ENCODE measurements around the gene FGFR4.

The FGFR4 gene

DNA sequence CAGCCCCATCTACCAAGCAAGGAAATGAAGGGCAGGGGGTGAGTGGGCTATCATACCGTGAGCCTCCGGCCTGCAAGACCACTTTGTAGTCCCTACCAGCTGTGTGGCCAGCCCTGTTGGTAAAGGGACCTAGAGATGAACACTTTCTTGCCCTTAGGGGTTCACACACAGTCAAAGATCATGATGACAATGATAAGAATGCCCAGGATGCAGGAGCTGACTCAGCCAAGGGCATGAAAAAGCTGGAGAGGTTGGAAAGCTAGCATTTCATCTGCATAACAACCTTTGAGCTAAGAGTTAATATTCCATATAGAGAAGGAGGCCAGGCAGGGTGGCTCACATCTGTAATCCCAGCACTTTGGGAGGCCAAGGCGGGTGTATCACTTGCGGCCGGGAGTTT, 19.2 kb upstream of the FGFR4 start:
- no peak for TF ChIP-seq CTCF (IDR thresholded peaks at IDR 0.05; ENCODE audit: low read depth, low read length, missing control alignments)
- DNase-seq (ENCODE audit: extremely low read depth, low read depth): no peak
- H3K4me3 ChIP-seq (replicated peaks; ENCODE audit: low read depth, low read length): no peak overlapping the region

DNA sequence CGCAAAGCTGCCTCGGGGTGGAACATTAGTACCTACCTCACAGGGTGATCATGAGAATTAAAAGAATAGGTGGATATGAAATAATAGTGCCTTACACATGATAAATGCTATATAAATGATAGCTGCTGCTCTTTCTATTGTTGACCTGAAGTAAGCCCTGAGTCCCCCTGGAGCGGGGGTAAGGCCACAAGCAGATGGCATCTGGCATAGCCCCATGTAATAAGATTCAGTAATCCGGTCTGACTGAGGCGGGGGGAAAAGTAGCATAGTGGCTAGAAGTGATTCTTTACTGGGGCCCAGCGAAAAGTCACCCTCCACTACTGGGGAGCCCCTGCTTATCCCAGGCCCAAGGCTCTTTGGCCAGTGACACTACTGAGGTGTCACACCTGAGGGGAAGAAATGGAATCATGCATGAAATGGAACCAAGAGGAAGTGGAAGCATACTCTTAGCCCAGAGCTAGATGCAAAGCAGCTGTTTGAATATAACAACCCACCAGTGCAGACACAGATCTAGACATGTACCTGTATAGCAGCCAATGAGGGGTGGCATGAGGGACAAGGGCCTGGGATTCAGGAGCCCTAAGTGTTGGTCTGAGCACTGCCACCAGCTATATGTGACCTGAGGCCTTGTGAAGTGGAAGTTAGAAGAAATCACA, 16.1 kb upstream of the FGFR4 start:
- TF ChIP-seq CTCF (IDR thresholded peaks at IDR 0.05; ENCODE audit: low read depth, low read length, missing control alignments): no peak
- no peak for DNase-seq (ENCODE audit: extremely low read depth, low read depth)
- no peak overlapping the region for H3K4me3 ChIP-seq (replicated peaks; ENCODE audit: low read depth, low read length)

DNA sequence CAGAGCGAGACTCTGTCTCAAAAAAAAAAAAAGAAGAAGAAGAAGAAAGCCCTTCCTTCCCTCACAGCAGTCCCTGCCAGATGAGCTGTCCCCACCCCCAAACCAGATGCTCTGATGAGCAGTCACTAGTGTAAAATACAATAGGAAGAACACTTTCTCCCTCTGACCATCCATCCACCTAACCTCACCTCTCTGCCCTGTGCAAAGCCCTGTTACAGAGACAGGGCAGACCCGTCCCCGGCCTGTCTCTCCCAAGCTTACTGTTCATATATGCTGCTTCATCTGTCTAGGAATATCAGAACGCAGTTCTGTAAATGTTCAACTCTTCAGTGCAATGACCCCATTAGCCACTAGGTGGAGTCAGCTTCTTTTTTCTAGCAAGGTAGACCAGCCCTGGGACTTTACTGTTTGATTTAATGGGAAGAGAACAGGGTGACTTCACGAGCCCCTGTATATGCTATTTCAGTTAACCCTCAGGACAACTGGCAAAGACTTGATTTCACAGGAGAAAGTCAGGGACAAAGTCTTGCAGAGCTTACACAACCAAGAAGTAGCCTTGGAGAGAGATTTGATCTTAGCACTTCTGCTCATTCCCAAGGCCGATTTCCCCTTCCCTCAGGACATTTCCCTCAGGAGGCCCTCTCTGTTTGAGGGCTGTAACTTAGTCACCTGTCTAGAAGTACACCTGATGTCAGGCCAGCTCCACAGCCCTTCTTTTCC, 14.9 kb upstream of the FGFR4 start:
- peak; percentile 88 for TF ChIP-seq CTCF (IDR thresholded peaks at IDR 0.05; ENCODE audit: low read depth, low read length, missing control alignments)
- peak; percentile 85 for DNase-seq (ENCODE audit: extremely low read depth, low read depth)
- no peak overlapping the region for H3K4me3 ChIP-seq (replicated peaks; ENCODE audit: low read depth, low read length)

GRCh38 chr5:177077335-177077734, 9.4 kb upstream of the FGFR4 start:
- DNase-seq (ENCODE audit: extremely low read depth, low read depth): no peak
- H3K4me3 ChIP-seq (replicated peaks; ENCODE audit: low read depth, low read length): no peak overlapping the region
- no peak for TF ChIP-seq CTCF (IDR thresholded peaks at IDR 0.05; ENCODE audit: low read depth, low read length, missing control alignments)

- no peak for DNase-seq (ENCODE audit: extremely low read depth, low read depth)
- H3K4me3 ChIP-seq (replicated peaks; ENCODE audit: low read depth, low read length): no peak overlapping the region
- no peak for TF ChIP-seq CTCF (IDR thresholded peaks at IDR 0.05; ENCODE audit: low read depth, low read length, missing control alignments)
Measured at GRCh38 chr5:177079606-177080005, 7.1 kb upstream of the FGFR4 start.

- no peak overlapping the region for H3K4me3 ChIP-seq (replicated peaks; ENCODE audit: low read depth, low read length)
- DNase-seq (ENCODE audit: extremely low read depth, low read depth): no peak
- TF ChIP-seq CTCF (IDR thresholded peaks at IDR 0.05; ENCODE audit: low read depth, low read length, missing control alignments): no peak
Measured at GRCh38 chr5:177080265-177080664, 6.5 kb upstream of the FGFR4 start.
